ENCODE data around the gene STEAP4.
"Not testable (repeated sequence)": the region's sequence is repeated elsewhere in the genome, so short reads cannot be mapped to it uniquely, and the experiment has no call there.

Gene STEAP4

DNA sequence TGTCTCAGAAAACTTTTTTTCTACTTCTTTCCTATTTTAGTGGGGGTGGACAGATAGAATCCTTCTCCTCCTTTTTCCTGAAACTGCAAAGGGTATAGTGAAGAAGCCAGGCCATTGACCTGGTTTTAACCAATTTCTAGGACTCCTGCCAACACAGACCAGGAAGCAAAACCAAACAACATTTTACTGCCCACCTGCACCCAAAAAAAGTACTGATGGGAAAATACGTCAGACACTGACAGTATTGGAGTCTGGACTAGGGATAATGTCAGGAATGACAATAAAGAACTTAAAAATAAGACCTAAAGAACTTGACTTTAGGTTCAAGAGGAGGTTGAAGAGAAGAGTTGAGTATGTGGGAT is 5.0 kb upstream of the STEAP4 start:
- DNase-seq = no peak

- no peak for DNase-seq
Measured at GRCh38 chr7:88310956-88311674, 4.4 kb upstream of the STEAP4 start.

- no peak for DNase-seq
Measured at GRCh38 chr7:88309819-88310218, 3.1 kb upstream of the STEAP4 start.

- DNase-seq = no peak
Measured at GRCh38 chr7:88307823-88308222, 1.1 kb upstream of the STEAP4 start.

DNA sequence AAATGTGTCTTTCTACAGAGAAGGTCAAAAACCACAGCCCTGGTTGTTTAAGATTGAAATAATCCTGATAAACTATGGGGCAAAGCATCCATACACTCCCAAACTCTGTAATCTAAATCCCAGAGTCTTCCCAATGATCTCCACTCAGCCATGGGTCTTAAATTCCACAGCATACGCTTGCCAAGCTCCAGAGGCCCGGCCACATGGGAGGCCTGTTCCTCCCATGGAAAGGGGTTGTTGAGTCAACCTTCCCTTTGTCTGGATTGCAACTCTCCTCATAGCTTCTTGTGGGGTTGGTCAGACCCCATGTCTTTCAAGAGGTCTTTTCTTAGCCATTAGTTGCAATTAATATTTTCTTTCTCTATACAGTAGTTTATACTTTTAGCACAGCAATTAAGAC is 718 bp upstream of the STEAP4 start:
- no peak for DNase-seq

GRCh38 chr7:88305044-88305443 is 1.6 kb downstream of the STEAP4 start:
- DNase-seq = no peak

GRCh38 chr7:88302486-88302885 is 4.2 kb downstream of the STEAP4 start:
- no peak for DNase-seq

DNA sequence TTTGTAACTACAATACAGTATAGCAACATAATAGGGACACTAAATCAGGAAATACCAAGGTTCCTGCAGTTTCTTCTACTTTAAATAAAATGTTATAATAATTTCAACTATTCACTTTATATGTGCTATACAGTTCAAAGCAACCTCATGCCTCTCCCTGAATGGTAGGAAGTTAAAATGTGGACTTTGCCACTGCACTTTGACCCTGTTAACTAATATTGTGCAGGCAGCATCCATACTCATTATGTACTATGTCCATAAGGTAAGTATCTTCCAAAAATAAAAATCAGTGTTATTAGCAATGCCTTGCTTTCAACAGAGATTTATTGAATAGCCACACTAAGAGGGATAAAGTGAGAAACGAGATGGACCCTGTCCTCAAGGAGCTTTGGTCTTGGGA is 4.8 kb downstream of the STEAP4 start:
- no peak for DNase-seq

DNA sequence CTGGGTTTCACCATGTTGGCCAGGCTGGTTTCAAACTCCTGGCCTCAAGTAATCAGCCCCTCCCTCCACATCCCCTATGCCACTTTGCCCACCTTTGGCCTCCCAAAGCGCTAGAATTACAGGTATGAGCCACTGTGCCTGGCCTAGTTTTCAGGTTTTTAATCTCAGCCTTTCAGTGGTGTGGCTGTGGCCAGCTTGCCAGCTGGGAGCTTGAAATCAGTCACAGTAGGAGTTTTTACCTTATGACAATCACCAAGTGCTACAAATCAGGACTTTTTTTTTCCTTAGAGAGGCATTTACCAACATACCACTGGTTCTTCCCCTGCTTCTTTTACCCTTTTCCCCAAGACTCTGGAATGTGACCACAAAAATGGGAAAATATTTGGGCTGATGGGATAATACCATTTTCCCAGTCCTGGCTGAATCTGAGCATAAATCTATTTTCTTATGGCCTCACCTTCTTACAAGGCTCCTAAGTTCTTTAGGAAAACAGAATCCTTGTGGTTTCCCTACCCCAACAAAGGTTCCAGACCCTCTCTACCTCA is 6.2 kb downstream of the STEAP4 start:
- DNase-seq = no peak

DNA sequence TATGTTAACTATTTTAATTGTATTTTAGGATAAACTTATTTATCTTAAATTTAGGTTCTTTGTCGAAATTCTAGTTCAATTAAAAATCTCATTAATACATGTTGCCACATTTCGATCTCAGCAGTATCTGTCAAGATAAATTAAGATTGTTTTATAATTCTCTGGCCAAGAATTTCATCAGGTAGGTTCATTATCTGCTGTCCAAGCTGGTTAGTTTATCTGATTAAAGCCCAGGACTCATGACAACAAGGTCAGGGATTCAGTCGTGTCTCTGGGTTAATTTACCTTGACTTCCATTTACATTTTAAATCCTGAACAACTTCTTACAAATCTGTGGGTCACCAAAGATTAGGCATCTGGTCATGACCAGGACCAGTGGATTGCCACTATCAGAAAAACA is 7.6 kb downstream of the STEAP4 start:
- no peak for DNase-seq

- DNase-seq = no peak
Measured at GRCh38 chr7:88293866-88294265, 12.8 kb downstream of the STEAP4 start.

- no peak for DNase-seq
Measured at GRCh38 chr7:88291398-88292173, 15.1 kb downstream of the STEAP4 start.

- DNase-seq = no peak
Measured at GRCh38 chr7:88290491-88290890, 16.2 kb downstream of the STEAP4 start.

GRCh38 chr7:88289564-88290025 is 17.1 kb downstream of the STEAP4 start:
- DNase-seq = no peak

DNA sequence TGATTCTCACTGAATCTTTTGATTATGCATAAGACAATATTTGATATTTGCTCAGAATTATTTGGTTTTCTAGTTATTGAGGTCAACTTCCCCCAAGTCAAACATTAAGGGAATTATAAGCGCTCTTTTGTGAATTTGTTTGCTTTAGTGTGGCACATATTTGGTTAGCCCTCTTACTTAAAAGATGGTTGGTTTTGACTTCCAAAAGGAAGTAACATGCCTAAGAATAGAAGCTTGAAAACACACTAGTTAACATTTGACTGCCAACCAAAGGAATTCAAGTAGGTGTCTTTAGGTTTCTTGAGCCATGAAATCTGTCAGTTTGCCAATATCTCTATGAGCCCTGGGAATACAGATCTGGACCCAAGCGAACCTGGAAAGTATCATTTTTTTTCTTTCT is 24.9 kb downstream of the STEAP4 start:
- DNase-seq = no peak

GRCh38 chr7:88280801-88281200 is 25.9 kb downstream of the STEAP4 start:
- DNase-seq = no peak

- no peak for DNase-seq
Measured at GRCh38 chr7:88279323-88279722, 27.4 kb downstream of the STEAP4 start.

- DNase-seq = no peak
Measured at GRCh38 chr7:88278881-88279280, 27.8 kb downstream of the STEAP4 start.

DNA sequence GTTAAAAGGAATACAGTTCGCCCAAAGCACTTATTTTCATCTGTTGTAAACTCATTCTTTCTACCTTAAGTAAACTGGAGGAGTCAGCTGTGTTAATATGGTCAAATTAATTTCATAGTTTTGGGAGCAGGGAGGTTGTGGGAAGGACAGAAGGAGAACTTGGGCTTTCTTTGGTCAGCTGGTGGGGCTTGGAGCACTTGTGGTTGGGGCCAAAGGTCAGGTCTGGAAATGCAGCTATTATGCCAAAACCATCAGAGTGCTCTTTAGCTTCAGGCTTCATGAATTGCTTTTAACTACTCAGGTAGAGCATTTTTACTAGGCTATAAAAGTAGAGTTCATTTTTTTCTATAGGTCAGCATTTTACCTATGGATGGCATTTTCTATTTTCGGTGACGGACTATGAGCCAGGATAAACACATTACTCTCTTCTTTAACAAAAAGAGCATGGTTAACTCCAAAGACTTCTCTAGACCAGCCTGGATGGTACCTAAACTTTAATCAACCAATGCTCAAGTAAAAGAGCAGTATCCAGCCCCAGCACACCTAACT is 30.0 kb downstream of the STEAP4 start:
- no peak for DNase-seq

- not testable (repeated sequence) for DNase-seq
Measured at GRCh38 chr7:88274856-88275255, 31.8 kb downstream of the STEAP4 start.

DNA sequence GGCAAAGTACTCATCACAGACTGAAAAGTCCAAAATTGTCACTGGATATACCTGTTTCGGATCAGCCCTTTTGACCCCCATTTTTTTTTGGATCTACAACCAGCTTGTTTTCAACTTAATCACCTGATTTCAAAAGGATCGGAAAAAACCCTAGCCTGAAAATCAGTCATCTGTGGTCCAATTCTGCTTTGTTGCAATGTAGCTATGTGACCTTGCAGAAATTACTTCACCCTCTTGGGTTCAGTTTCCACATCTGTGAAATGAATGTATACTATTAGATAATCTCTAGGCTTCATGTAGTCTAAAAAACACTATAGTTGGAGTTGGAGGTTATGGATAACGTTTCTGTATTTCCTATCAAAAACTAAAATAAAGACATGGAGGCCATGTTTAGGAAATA is 37.1 kb downstream of the STEAP4 start:
- no peak for DNase-seq

DNA sequence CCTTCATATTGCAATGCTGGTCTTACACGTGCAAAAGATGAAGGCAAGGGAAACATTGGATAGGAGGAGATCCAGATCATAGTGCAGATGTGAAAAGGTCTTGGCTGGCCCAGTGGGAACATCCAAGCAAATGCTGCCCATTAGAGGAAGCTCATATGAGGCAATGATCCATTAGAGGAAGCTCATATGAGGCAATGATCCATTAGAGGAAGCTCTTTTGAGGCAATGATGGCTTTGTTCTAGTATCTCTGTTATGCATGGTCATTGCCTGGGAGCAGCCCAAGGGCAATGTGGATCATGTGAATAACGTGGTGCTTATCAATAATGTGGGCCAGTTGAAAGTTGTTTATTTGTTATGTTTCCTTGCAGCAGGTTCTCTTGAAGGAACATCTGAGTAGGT is 37.8 kb downstream of the STEAP4 start:
- no peak for DNase-seq

DNA sequence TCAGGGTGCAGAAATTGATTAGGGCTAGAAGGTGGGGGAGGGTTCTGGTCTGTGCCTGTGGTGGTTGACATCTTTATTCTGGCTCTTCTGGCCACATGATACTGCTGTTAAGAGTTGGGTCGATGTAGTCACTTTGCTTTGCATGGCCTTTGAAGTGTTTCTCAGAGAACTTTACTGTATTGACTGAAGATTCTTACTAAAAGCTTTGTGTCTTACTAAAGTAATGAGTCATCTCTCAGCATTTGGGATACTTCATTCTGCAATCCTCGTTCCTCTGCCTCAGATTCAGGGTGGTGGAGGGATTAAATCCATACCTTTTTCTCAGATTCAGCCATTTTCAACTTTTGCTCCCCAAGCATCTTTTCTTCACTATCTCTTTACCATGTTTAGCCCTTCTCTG is 38.6 kb downstream of the STEAP4 start:
- no peak for DNase-seq

GRCh38 chr7:88267421-88267820 is 39.3 kb downstream of the STEAP4 start:
- DNase-seq = no peak
